Heart left ventricle (tissue), 16 donors: ENCODE data around the gene PBLD. TPM values are rescaled to one million over a fixed set of nuclear protein-coding genes. Genes with fewer than 3 reads are reported as not detected.

Source experiments
- ATAC-seq, 4 donors: fragments of 200-7000 bp; cut with Tn5 transposase; one replicate each; pipeline ENCODE4 v1.9.1; 2020 to 2022; ENCODE audit warnings: moderate library complexity in 4 of 4, mild to moderate bottlenecking in 3 of 4, moderate number of reproducible peaks in 1 of 4
- DNase-seq, 5 donors: peaks; one replicate each; pipeline ENCODE4 v3.0.0-alpha.2; 2020
- H3K27ac ChIP-seq, 12 donors: fragments of 200-600 bp; sonication (generic) in 4 of 12; one replicate each; pipeline versions ENCODE4 v1.5.0 to v1.8.0; 2016 to 2022; ENCODE audit warnings: mild to moderate bottlenecking in 2 of 12
- H3K27me3 ChIP-seq, 9 donors: fragments of 200-600 bp; sonication (generic) in 2 of 9; one replicate each; pipeline versions ENCODE4 v1.5.1 to v1.8.0; 2016 to 2022; ENCODE audit warnings: mild to moderate bottlenecking in 3 of 9
- H3K36me3 ChIP-seq, 9 donors: fragments of 200-600 bp; sonication (generic) in 2 of 9; one replicate each; pipeline versions ENCODE4 v1.5.0 to v1.8.0; 2018 to 2022; ENCODE audit warnings: mild to moderate bottlenecking in 2 of 9
- H3K4me1 ChIP-seq, 12 donors: fragments of 200-600 bp; sonication (generic) in 4 of 12; one replicate each; pipeline versions ENCODE4 v1.5.0 to v1.8.0; 2016 to 2022; ENCODE audit warnings: mild to moderate bottlenecking in 3 of 12
- H3K4me3 ChIP-seq, 12 donors: fragments of 200-600 bp; sonication (generic) in 4 of 12; one replicate each; pipeline versions ENCODE4 v1.5.0 to v1.8.0; 2017 to 2022; ENCODE audit warnings: mild to moderate bottlenecking in 9 of 12, moderate library complexity in 4 of 12
- H3K9me3 ChIP-seq, 12 donors: fragments of 200-600 bp; sonication (generic) in 4 of 12; one replicate each; pipeline versions ENCODE4 v1.5.0 to v1.8.0; 2016 to 2022; ENCODE audit warnings: mild to moderate bottlenecking in 1 of 12
- POLR2A ChIP-seq, 2 donors: fragments of 450-650 bp; IDR thresholded peaks; one replicate each; pipeline ENCODE4 v1.6.1; 2017; ENCODE audit warnings: antibody characterized with exemption in 2 of 2, mild to moderate bottlenecking in 2 of 2, moderate library complexity in 2 of 2
- WGBS, 4 donors: extraction: QIAGEN DNeasy Blood & Tissue Kit in 2 of 4; methylation state at CpG; one replicate each; pipeline versions ENCODE4 v1.1.5 to v1.1.7; 2013 to 2018; 5-methylcytosine and 5-hydroxymethylcytosine counted together
- intact Hi-C, 10 donors: fragments of 100-400 bp; cut with DNase I; formaldehyde crosslinking; loops; one replicate each; pipeline versions ENCODE4 v1.11.1 to v1.14.2; 2022
- long read RNA-seq, 3 donors: library from polyadenylated mRNA; unstranded; transcript quantifications; one replicate each; pipeline ENCODE4 v2.0.0, GENCODE V29; 2020 to 2021
- polyA plus RNA-seq, 2 donors: library from polyadenylated mRNA; stranded (reverse); fragments of 200-250 nt; gene quantifications; one replicate each; pipeline ENCODE4 v1.2.3, GENCODE V29; 2013
- total RNA-seq, 9 donors: library from RNA; depleted of rRNA in 2 of 9; stranded (reverse); fragments of >200 nt in 2 of 9; fragmentation: NEBNext Ultra II Directional in 3 of 9; extraction: Animal tissue kit (Norgen Biotek cat#: 25700) in 3 of 9; gene quantifications; one replicate each; pipeline versions ENCODE4 v1.1.0 to v1.2.4, GENCODE V29; 2016 to 2023
- TF ChIP-seq, protein P1 (sequence below), 12 donors: fragments of 200-600 bp; sonication (generic) in 4 of 12; IDR thresholded peaks; one replicate each; pipeline versions ENCODE4 v1.5.0 to v1.8.0; 2018 to 2022; ENCODE audit warnings: antibody characterized with exemption in 12 of 12, mild to moderate bottlenecking in 5 of 12
- donor health status: ischemic (EF 13 %, LVEDD 7.1; RV severe dilation, severe dysfunction).
- donor health status: healthy with polysubstance abuse.
- donor health status: DM: no; HTN: yes; CAD: no.
- donor health status: DM: no; HTN: no; CAD: no.
- donor health status: ischemic (EF 25% LVEDD 6.9; RV normal size, moderate dysfunction).
- donor health status: ischemic (EF 25% LVEDD 5.7; RV mildly dilated, moderate dysfunction).
- donor health status: healthy.
- donor health status: DM: yes; HTN: yes; CAD: no.
- donor health status: ischemic (EF 35%, LVEDD 5.7; RV mildly dilated, moderate dysfunction).
- donor health status: nonischemic (EF 11% LVEDD 7.7; RV severe dilation, severe dysfunction).
- donor health status: DM: yes; HTN: yes; CAD: no.
- donor health status: PGD.
- donor health status: ischemic (EF 29% LVEDD 5.4; RV normal size, mild dysfunction).
- donor health status: nonischemic (EF 23%, LVEDD 6.1; RV moderate dilation, normal function).

The PBLD gene
- total RNA-seq = 1 to 10 TPM; 2.1 to 9.4 (median 6.2) TPM
- polyA plus RNA-seq = 1 to 10 TPM; 1.4 to 1.7 TPM
- long read RNA-seq, donor 1, transcript PBLD-202 (10 exons, 2,165 nt) = major isoform, 6 of 16 reads
- long read RNA-seq, donor 1, partial matches to known transcripts = 2 of 16 reads
- long read RNA-seq, donor 1, other reads (novel, unspliced or antisense) = 5 of 16 reads
- long read RNA-seq, donor 2, transcript PBLD-204 (10 exons, 2,587 nt) = major isoform, 6 of 12 reads
- long read RNA-seq, donor 2, transcript PBLD-202 (10 exons, 2,165 nt) = minor isoform, 5 of 12 reads
- long read RNA-seq, donor 2, partial matches to known transcripts = 0 of 12 reads
- long read RNA-seq, donor 2, other reads (novel, unspliced or antisense) = 1 of 12 reads
- long read RNA-seq, donor 3, partial matches to known transcripts = 0 of 1 reads
- long read RNA-seq, donor 3, other reads (novel, unspliced or antisense) = 0 of 1 reads

DNA sequence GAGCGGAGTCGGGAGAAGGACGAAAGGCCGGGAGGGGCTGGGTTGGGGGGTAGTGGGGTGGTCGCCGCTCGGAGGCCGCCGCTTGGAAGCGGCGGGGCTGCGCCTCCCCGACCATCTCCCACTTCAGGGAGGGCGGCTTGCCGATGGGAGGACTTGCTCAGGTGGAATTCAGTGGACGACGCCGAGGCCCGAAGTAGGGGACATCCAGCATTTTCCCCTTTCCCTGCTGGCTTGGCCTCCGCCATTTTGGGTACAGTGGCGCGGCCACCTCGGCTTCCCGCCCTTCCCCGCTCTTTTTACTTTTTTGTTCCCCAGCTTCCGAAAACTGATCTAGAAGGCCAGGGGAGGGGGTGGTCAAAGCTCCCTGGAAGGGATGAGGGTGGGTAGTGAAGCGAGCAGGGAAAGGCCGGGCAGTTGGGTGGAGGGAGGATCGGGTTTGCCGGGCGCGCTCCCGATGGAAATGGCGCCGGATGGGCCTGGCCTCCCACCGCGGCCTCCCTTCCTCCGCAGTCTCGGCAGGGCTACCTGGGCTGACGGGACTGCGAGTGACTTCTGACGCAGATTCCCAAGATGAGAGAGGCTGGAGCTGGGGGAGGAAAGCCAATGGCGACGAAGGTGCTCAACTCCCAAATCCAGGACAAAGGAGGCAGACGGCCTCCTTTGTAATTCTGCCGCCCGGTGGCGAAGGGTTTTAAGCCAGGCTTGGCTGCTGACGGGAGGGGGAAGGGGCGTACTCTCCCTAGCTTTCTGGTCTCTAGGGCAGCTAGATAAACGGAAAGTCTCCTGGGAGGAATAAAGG is at the start of gene PBLD:
Gene PBLD, minus strand, starts transcription at position 670 of the 799 bp plus-strand sequence. CDS start 26,084 bp downstream, outside the sequence.
- no peaks in the 10 kb centered on the region for H3K9me3 ChIP-seq
- intact Hi-C loops = loop anchor here in 7 of 10 donors (2.0 to 10.0 kb wide), 5 partner anchors 255 to 448 kb away; partner anchors contain the start of genes HERC4 (in 6 of the 7), SIRT1 (in 4 of the 7) and CCAR1 (in 1 of the 7)
- peak within 1 kb of the TSS; percentile 70 to 98 (median 90) for H3K4me3 ChIP-seq
- peak; percentile 78 to 85 (median 81) for DNase-seq
- H3K4me1 ChIP-seq = peaks cover 7 to 71% (median 44%) of the 10 kb centered on the region in 12 donors
- peak; percentile 54 to 63 for TF ChIP-seq POLR2A (IDR thresholded peaks at IDR 0.05)
- TF ChIP-seq, protein P1, sequence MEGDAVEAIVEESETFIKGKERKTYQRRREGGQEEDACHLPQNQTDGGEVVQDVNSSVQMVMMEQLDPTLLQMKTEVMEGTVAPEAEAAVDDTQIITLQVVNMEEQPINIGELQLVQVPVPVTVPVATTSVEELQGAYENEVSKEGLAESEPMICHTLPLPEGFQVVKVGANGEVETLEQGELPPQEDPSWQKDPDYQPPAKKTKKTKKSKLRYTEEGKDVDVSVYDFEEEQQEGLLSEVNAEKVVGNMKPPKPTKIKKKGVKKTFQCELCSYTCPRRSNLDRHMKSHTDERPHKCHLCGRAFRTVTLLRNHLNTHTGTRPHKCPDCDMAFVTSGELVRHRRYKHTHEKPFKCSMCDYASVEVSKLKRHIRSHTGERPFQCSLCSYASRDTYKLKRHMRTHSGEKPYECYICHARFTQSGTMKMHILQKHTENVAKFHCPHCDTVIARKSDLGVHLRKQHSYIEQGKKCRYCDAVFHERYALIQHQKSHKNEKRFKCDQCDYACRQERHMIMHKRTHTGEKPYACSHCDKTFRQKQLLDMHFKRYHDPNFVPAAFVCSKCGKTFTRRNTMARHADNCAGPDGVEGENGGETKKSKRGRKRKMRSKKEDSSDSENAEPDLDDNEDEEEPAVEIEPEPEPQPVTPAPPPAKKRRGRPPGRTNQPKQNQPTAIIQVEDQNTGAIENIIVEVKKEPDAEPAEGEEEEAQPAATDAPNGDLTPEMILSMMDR (IDR thresholded peaks at IDR 0.05) = peak in 10 of 12 donors; percentile 13 to 65 (median 42)
- peak within 1 kb of the TSS; percentile 95 to 100 (median 99) for H3K27ac ChIP-seq
- WGBS, 4 donors = 0 to 1% (median 0%) methylated on average over 43 to 51 of the region's 51 CpGs
- H3K36me3 ChIP-seq = peaks cover 0 to 3% (median 0%) of the 10 kb centered on the region in 9 donors
- peak; percentile 21 to 55 (median 50) for ATAC-seq
- H3K27me3 ChIP-seq = no peaks in the 10 kb centered on the region

GRCh38 chr10:68371604-68372003 is 38.9 kb upstream of the PBLD start:
- Histone ChIP-seq H3K27ac (no peak overlapping the region), H3K4me3 (no peak overlapping the region), H3K9me3 (peaks cover 0 to 26% (median 7%) of the 10 kb centered on the region in 12 donors), H3K27me3 (no peaks in the 10 kb centered on the region), H3K4me1 (no peaks in the 10 kb centered on the region), H3K36me3 (peaks cover 0 to 93% (median 67%) of the 10 kb centered on the region in 9 donors)
- no peak for TF ChIP-seq POLR2A (IDR thresholded peaks at IDR 0.05)
- TF ChIP-seq, protein P1 (IDR thresholded peaks at IDR 0.05) = no peak
- ATAC-seq (no peak), DNase-seq (no peak)
- intact Hi-C loops = no loop called here
- 91 to 97% (median 97%) methylated on average over 1 of the region's 1 CpG for WGBS, 4 donors

DNA sequence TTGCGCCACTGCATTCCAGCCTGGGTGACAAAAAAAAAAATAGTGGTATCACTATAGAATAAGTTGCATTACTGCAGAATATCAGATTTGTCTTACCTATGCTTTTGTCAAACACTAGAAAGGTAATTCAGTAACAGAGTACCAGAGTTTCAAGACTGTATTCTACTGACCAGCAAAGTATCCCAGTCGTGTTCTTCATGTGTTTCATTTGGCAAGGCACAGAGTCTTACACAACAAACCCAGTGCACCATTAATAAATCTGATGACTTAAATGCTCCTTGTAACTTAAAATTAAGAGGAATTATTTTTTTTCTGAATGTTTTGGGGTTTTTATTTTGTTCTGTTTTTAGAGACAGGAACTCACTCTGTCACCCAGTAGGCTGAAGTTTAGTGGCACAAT is 34.4 kb upstream of the PBLD start:
- ATAC-seq = no peak
- no peak overlapping the region for H3K4me3 ChIP-seq
- H3K27me3 ChIP-seq = no peaks in the 10 kb centered on the region
- TF ChIP-seq, protein P1 (IDR thresholded peaks at IDR 0.05) = no peak
- TF ChIP-seq POLR2A (IDR thresholded peaks at IDR 0.05) = no peak
- H3K4me1 ChIP-seq = no peaks in the 10 kb centered on the region
- H3K9me3 ChIP-seq = peaks cover 0 to 13% (median 5%) of the 10 kb centered on the region in 12 donors
- peaks cover 0 to 92% (median 60%) of the 10 kb centered on the region in 9 donors for H3K36me3 ChIP-seq
- intact Hi-C loops = no loop called here
- H3K27ac ChIP-seq = no peak overlapping the region
- DNase-seq = no peak
- WGBS, 4 donors = 81 to 89% (median 86%) methylated on average over 2 of the region's 2 CpGs
